K562 (cell line): ENCODE results near the gene RBM46. TPM values are rescaled to one million over a fixed set of nuclear protein-coding genes. Genes with fewer than 3 reads are reported as not detected.

Experiments
- ATAC-seq: fragments of 200-7000 bp; cut with Tn5 transposase; 3 replicates; pipeline ENCODE4 v1.9.1; 2020; ENCODE audit warnings: moderate library complexity
- BruUV-seq: library from RNA; stranded (reverse); fragments of 400-500 nt; replicated peaks from 2 replicates; lab custom pipeline; 2021; lab: Mats Ljungman, UMichigan
- CTCF ChIA-PET: fragments of 300-600 bp; formaldehyde crosslinking; extraction: SDS; loops from one replicate; lab custom pipeline; 2021; ENCODE audit warnings: low intra/inter-chr PET ratio; lab: Yijun Ruan, JAX
- POLR2A ChIA-PET: fragments of 300-600, 350-650 bp; sonication (Branson Sonifier 250); formaldehyde crosslinking; extraction: SDS; loops from one replicate; lab custom pipeline; 2021; ENCODE audit warnings: antibody characterized with exemption, inconsistent platforms; lab: Yijun Ruan, JAX
- DNase-seq, 4 experiments: peaks; one replicate each; pipeline versions ENCODE4 v3.0.0 to v3.0.0-alpha.2; 2011 to 2018; ENCODE audit warnings: low spot score in 3 of 4, mixed read lengths in 3 of 4; ENCODE audit errors: extremely low read depth in 1 of 4
- FAIRE-seq: peaks from 2 replicates; lab custom pipeline; 2011; peaks lifted over from hg19 to GRCh38; lab: Jason Lieb, UNC
- H2AFZ ChIP-seq: 2 replicates; pipeline ENCODE4 v1.6.0; 2011; ENCODE audit warnings: low read depth, low read length, control low read depth, inconsistent platforms
- H3K27ac ChIP-seq: fragments of 200-600 bp; 3 replicates; pipeline ENCODE4 v1.8.0; 2011; ENCODE audit warnings: low read depth, mild to moderate bottlenecking, control low read depth, inconsistent platforms, low read length, moderate library complexity, mixed read lengths; ENCODE audit errors: extremely low read depth
- H3K27me3 ChIP-seq, 2 experiments: fragments of 300-600 bp in 1 of 2; 2 replicates in 1 of 2; 3 replicates in 1 of 2; pipeline versions ENCODE4 v1.6.0 to v1.8.0; 2011; ENCODE audit warnings: inconsistent platforms in 2 of 2, low read length in 2 of 2, mild to moderate bottlenecking in 1 of 2, mixed read lengths in 1 of 2, moderate library complexity in 1 of 2; ENCODE audit not compliant: control insufficient read depth in 2 of 2, insufficient read depth in 2 of 2
- H3K36me3 ChIP-seq: fragments of 300-600 bp; 3 replicates; pipeline ENCODE4 v1.8.0; 2011; ENCODE audit warnings: mild to moderate bottlenecking, low read length, inconsistent platforms; ENCODE audit not compliant: control insufficient read depth, insufficient read depth
- H3K4me1 ChIP-seq, 2 experiments: fragments of 200-600 bp in 1 of 2; replicated peaks in 1 of 2; 2 replicates in 1 of 2; 3 replicates in 1 of 2; pipeline versions ENCODE4 v1.5.1 to v1.8.0; 2011; ENCODE audit warnings: inconsistent platforms in 2 of 2, low read length in 2 of 2, mild to moderate bottlenecking in 1 of 2, mixed read lengths in 1 of 2, moderate library complexity in 1 of 2; ENCODE audit not compliant: control insufficient read depth in 2 of 2, insufficient read depth in 2 of 2
- H3K4me2 ChIP-seq: 2 replicates; pipeline ENCODE4 v1.6.1; 2011; ENCODE audit warnings: low read length, control low read depth, inconsistent platforms, mixed read lengths; ENCODE audit not compliant: insufficient read depth
- H3K4me3 ChIP-seq: fragments of 200-600 bp; sonication (generic), shearing (Covaris generic); 2 replicates; pipeline ENCODE4 v1.5.1; 2016; ENCODE audit warnings: control low read depth, inconsistent platforms
- H3K79me2 ChIP-seq: fragments of 200-600 bp; 3 replicates; pipeline ENCODE4 v1.8.0; 2011; ENCODE audit warnings: low read length, inconsistent platforms; ENCODE audit not compliant: control insufficient read depth, insufficient read depth
- H3K9ac ChIP-seq, 2 experiments: 2 replicates each; pipeline versions ENCODE4 v1.6.0 to v1.6.1; 2011; ENCODE audit warnings: low read depth in 2 of 2, low read length in 2 of 2, control low read depth in 1 of 2, inconsistent platforms in 1 of 2, mild to moderate bottlenecking in 1 of 2, mixed read lengths in 1 of 2; ENCODE audit not compliant: insufficient read depth in 1 of 2
- H3K9me1 ChIP-seq: one replicate; pipeline ENCODE4 v1.6.0; 2011; ENCODE audit warnings: inconsistent platforms, mild to moderate bottlenecking, low read length, moderate library complexity; ENCODE audit not compliant: control insufficient read depth, insufficient read depth
- H3K9me3 ChIP-seq: replicated peaks from 2 replicates; pipeline ENCODE4 v1.5.1; 2011; ENCODE audit warnings: low read depth, low read length, inconsistent platforms; ENCODE audit not compliant: control insufficient read depth, insufficient read depth
- H4K20me1 ChIP-seq: replicated peaks from 2 replicates; pipeline ENCODE4 v1.6.1; 2011; ENCODE audit warnings: low read length, inconsistent platforms, mixed read lengths; ENCODE audit not compliant: control insufficient read depth, insufficient read depth
- CBFA2T2 ChIP-seq: fragments of 450-650 bp; conservative IDR thresholded peaks from 2 replicates; pipeline ENCODE4 v1.6.1; 2017; ENCODE audit warnings: mild to moderate bottlenecking
- E2F5 ChIP-seq: sonication (generic); formaldehyde crosslinking; IDR thresholded peaks from 2 replicates; pipeline ENCODE4 v1.8.0; 2022; ENCODE audit warnings: mild to moderate bottlenecking, missing genetic modification reagents
- HDAC6 ChIP-seq: IDR thresholded peaks from 2 replicates; pipeline ENCODE4 v1.6.1; 2012; ENCODE audit warnings: low read depth, mild to moderate bottlenecking, control low read depth, inconsistent platforms, low read length, moderate library complexity
- IFI16 ChIP-seq: fragments of 250-450 bp; sonication (Bioruptor Pico); IDR thresholded peaks from 2 replicates; pipeline ENCODE4 v2.1.2; 2022; ENCODE audit warnings: mild to moderate bottlenecking, inconsistent platforms
- NR0B1 ChIP-seq: fragments of 450-650 bp; IDR thresholded peaks from one replicate; pipeline ENCODE4 v1.6.1; 2018; ENCODE audit warnings: mild to moderate bottlenecking, moderate library complexity; ENCODE audit not compliant: partially characterized antibody
- PREB ChIP-seq: sonication (generic); formaldehyde crosslinking; IDR thresholded peaks from 2 replicates; pipeline ENCODE4 v1.8.1; 2023; ENCODE audit warnings: mild to moderate bottlenecking, missing genetic modification reagents
- RFX7 ChIP-seq: fragments of 250-450 bp; sonication (Bioruptor Pico); IDR thresholded peaks from 2 replicates; pipeline ENCODE4 v1.5.1; 2021; ENCODE audit warnings: mild to moderate bottlenecking
- ZBTB12 ChIP-seq: fragments of 250-450 bp; sonication (Bioruptor Pico); IDR thresholded peaks from 2 replicates; pipeline ENCODE4 v1.4.0; 2020
- ZNF280A ChIP-seq: fragments of 450-650 bp; IDR thresholded peaks from 2 replicates; pipeline ENCODE4 v1.6.1; 2018; ENCODE audit warnings: mild to moderate bottlenecking, low read depth; ENCODE audit not compliant: partially characterized antibody
- ZNF41 ChIP-seq: fragments of 250-450 bp; sonication (Bioruptor Pico); conservative IDR thresholded peaks from 2 replicates; pipeline ENCODE4 v1.4.0; 2020; ENCODE audit warnings: mild to moderate bottlenecking
- ZNF431 ChIP-seq: sonication (generic); formaldehyde crosslinking; IDR thresholded peaks from 2 replicates; pipeline ENCODE4 v1.8.0; 2022; ENCODE audit warnings: mild to moderate bottlenecking, missing genetic modification reagents
- WGBS: fragments of 100-300 bp; shearing (Covaris generic); methylation state at CpG from one replicate; pipeline ENCODE4 v1.1.6; 2016; ENCODE audit warnings: low coverage, mixed read lengths; ENCODE audit not compliant: insufficient coverage; ENCODE audit errors: missing lambda C conversion rate; 5-methylcytosine and 5-hydroxymethylcytosine counted together
- in situ Hi-C: fragments of 300-500 bp; cut with MboI; formaldehyde crosslinking; loops from 4 replicates; pipeline ENCODE4 v1.15.0; 2018; ENCODE audit warnings: inconsistent platforms, mixed read lengths
- intact Hi-C: fragments of 100-400 bp; cut with micrococcal nuclease; formaldehyde crosslinking; loops from 2 replicates; pipeline ENCODE4 v1.14.2; 2022
- polyA plus RNA-seq, 8 experiments: library from polyadenylated mRNA; depleted of rRNA in 4 of 8; stranded (reverse) in 5 of 8; unstranded in 3 of 8; fragments of >200 nt; fragmentation: Nextera tagmentation in 2 of 8; fragmentation: Illumina TruSeq in 1 of 8; extraction: Ambion mirVana in 2 of 8; extraction: Trizol in 1 of 8; gene quantifications; 2 replicates each; pipeline versions ENCODE4 v1.2.1 to v1.2.3, GENCODE V29; 2011 to 2014; ENCODE audit warnings: inconsistent platforms in 1 of 8, missing spikeins in 1 of 8
- total RNA-seq, 7 experiments: library from RNA; depleted of rRNA in 6 of 7; stranded (reverse); fragments of >200 nt in 6 of 7; fragmentation: Illumina TruSeq in 2 of 7; extraction: Trizol in 2 of 7; gene quantifications; 2 replicates each; pipeline versions ENCODE4 v1.2.1 to v1.2.3, GENCODE V29; 2011 to 2021; ENCODE audit warnings: low replicate concordance in 1 of 7

Gene RBM46
- total and polyA plus RNA-seq, 9 of the 15 experiments (the other 6 are each of a cell fraction or from before 2014, with no cell fraction given): 0.04 TPM; not detected in 8

GRCh38 chr4:154858166-154858565 lies 77.1 kb downstream of the RBM46 start:
- in situ Hi-C loops: no loop called here
- Histone ChIP-seq H3K79me2 (no peaks in the 10 kb centered on the region), H3K27ac (no peak overlapping the region), H3K9me1 (no peaks in the 10 kb centered on the region), H3K4me2 (no peak overlapping the region), H3K36me3 (no peaks in the 10 kb centered on the region), H3K27me3 (no peaks in the 10 kb centered on the region), H3K4me1 (no peaks in the 10 kb centered on the region), H3K9me3 (no peaks in the 10 kb centered on the region; the same call in 1 of the 2 replicates), H3K9ac (no peak overlapping the region), H2AFZ (no peak overlapping the region), H3K4me3 (no peak overlapping the region), H4K20me1 (no peaks in the 10 kb centered on the region)
- 0% methylated on average over 1 of the region's 1 CpG for WGBS
- TF ChIP-seq HDAC6 (no peak), IFI16 (CRISPR knock-in tag) (no peak), ZNF41 (no peak), RFX7 (no peak), E2F5 (CRISPR knock-in tag) (no peak), CBFA2T2 (no peak), PREB (no peak), ZNF431 (no peak), ZBTB12 (CRISPR knock-in tag) (no peak), ZNF280A (no peak), NR0B1 (no peak)
- FAIRE-seq (no peak), DNase-seq (no peak), ATAC-seq (no peak)
- ChIA-PET POLR2A (no interaction called here), CTCF (no interaction called here)
- BruUV-seq: no TSS peak
- intact Hi-C loops: no loop called here
